NT2/D1 (cell line): ENCODE measurements around the gene ENO2.
"Not testable (repeated sequence)": the region's sequence is repeated elsewhere in the genome, so short reads cannot be mapped to it uniquely, and the experiment has no call there.

ENCODE experiments used
- DNase-seq: peaks from one replicate; pipeline ENCODE4 v3.0.0-alpha.2; 2011; ENCODE audit warnings: low read depth, low spot score
- H3K27me3 ChIP-seq: 2 replicates; pipeline ENCODE4 v1.6.0; 2011; ENCODE audit warnings: mild to moderate bottlenecking; ENCODE audit not compliant: insufficient read length, insufficient read depth
- H3K36me3 ChIP-seq: 2 replicates; pipeline ENCODE4 v1.6.1; 2011; ENCODE audit warnings: mild to moderate bottlenecking, low read length, mixed read lengths; ENCODE audit not compliant: insufficient read depth, insufficient read length
- H3K4me1 ChIP-seq: 2 replicates; pipeline ENCODE4 v1.5.1; 2011; ENCODE audit not compliant: insufficient read depth, insufficient read length
- H3K4me3 ChIP-seq: 2 replicates; pipeline ENCODE4 v1.5.1; 2011; ENCODE audit warnings: low read depth; ENCODE audit not compliant: insufficient read length
- H3K9ac ChIP-seq: 2 replicates; pipeline ENCODE4 v1.6.0; 2011; ENCODE audit warnings: low read depth; ENCODE audit not compliant: insufficient read length
- H3K9me3 ChIP-seq: 2 replicates; pipeline ENCODE4 v1.5.1; 2011; ENCODE audit warnings: mild to moderate bottlenecking, low read length; ENCODE audit not compliant: insufficient read depth
- SUZ12 ChIP-seq: IDR thresholded peaks from 2 replicates; pipeline ENCODE4 v1.6.1; 2011; ENCODE audit not compliant: insufficient read length, insufficient read depth; ENCODE audit errors: extremely low read depth
- YY1 ChIP-seq: IDR thresholded peaks from 2 replicates; pipeline ENCODE4 v1.6.1; 2011; ENCODE audit not compliant: insufficient read length, insufficient read depth
- ZNF274 ChIP-seq: IDR thresholded peaks from 2 replicates; pipeline ENCODE4 v1.6.1; 2011; ENCODE audit warnings: mild to moderate bottlenecking, low read depth, low read length

The ENO2 gene

GRCh38 chr12:6890789-6891645, 23.4 kb upstream of the ENO2 start:
- peak overlapping the region; percentile 90 for H3K9ac ChIP-seq
- H3K4me1 ChIP-seq: peaks cover 13% of the 10 kb centered on the region
- H3K36me3 ChIP-seq: no peaks in the 10 kb centered on the region
- no peaks in the 10 kb centered on the region for H3K9me3 ChIP-seq
- peak; percentile 100 for DNase-seq
- no peaks in the 10 kb centered on the region for H3K27me3 ChIP-seq
- H3K4me3 ChIP-seq: peak overlapping the region; percentile 65
- no peak for TF ChIP-seq SUZ12
- no peak for TF ChIP-seq YY1
- no peak for TF ChIP-seq ZNF274

GRCh38 chr12:6891646-6892001, 22.8 kb upstream of the ENO2 start:
- Histone ChIP-seq H3K9me3 (no peaks in the 10 kb centered on the region), H3K4me1 (peaks cover 13% of the 10 kb centered on the region), H3K36me3 (no peaks in the 10 kb centered on the region), H3K4me3 (peak overlapping the region; percentile 65), H3K9ac (peak overlapping the region; percentile 88), H3K27me3 (no peaks in the 10 kb centered on the region)
- DNase-seq: no peak
- TF ChIP-seq YY1 (no peak), SUZ12 (no peak), ZNF274 (no peak)

GRCh38 chr12:6892683-6893082, 21.7 kb upstream of the ENO2 start:
- DNase-seq, H3K9me3 ChIP-seq, H3K9ac ChIP-seq, H3K27me3 ChIP-seq, H3K4me3 ChIP-seq, H3K36me3 ChIP-seq: not testable (repeated sequence)
- H3K4me1 ChIP-seq: peaks cover 10% of the 10 kb centered on the region

GRCh38 chr12:6894321-6894720, 20.1 kb upstream of the ENO2 start:
- no peak for TF ChIP-seq ZNF274
- no peak for TF ChIP-seq YY1
- TF ChIP-seq SUZ12: no peak
- Histone ChIP-seq H3K4me1 (no peaks in the 10 kb centered on the region), H3K36me3 (no peaks in the 10 kb centered on the region), H3K9ac (no peak overlapping the region), H3K27me3 (no peaks in the 10 kb centered on the region), H3K9me3 (no peaks in the 10 kb centered on the region), H3K4me3 (no peak overlapping the region)
- no peak for DNase-seq

GRCh38 chr12:6896846-6897435, 17.4 kb upstream of the ENO2 start:
- DNase-seq: no peak
- H3K27me3 ChIP-seq: no peaks in the 10 kb centered on the region
- no peaks in the 10 kb centered on the region for H3K4me1 ChIP-seq
- no peak for TF ChIP-seq YY1
- TF ChIP-seq SUZ12: no peak
- TF ChIP-seq ZNF274: no peak
- H3K9me3 ChIP-seq: no peaks in the 10 kb centered on the region
- H3K9ac ChIP-seq: no peak overlapping the region
- no peaks in the 10 kb centered on the region for H3K36me3 ChIP-seq
- H3K4me3 ChIP-seq: no peak overlapping the region

- H3K9ac ChIP-seq: no peak overlapping the region
- TF ChIP-seq ZNF274 (no peak), YY1 (no peak), SUZ12 (no peak)
- no peaks in the 10 kb centered on the region for H3K27me3 ChIP-seq
- no peak overlapping the region for H3K4me3 ChIP-seq
- peaks cover 5% of the 10 kb centered on the region for H3K4me1 ChIP-seq
- H3K9me3 ChIP-seq: no peaks in the 10 kb centered on the region
- no peaks in the 10 kb centered on the region for H3K36me3 ChIP-seq
- DNase-seq: no peak
Observed at GRCh38 chr12:6899427-6899826, 15.0 kb upstream of the ENO2 start.

GRCh38 chr12:6899837-6900519, 14.4 kb upstream of the ENO2 start:
- Histone ChIP-seq H3K9me3 (no peaks in the 10 kb centered on the region), H3K27me3 (no peaks in the 10 kb centered on the region), H3K36me3 (no peaks in the 10 kb centered on the region), H3K4me3 (no peak overlapping the region), H3K9ac (no peak overlapping the region), H3K4me1 (peaks cover 5% of the 10 kb centered on the region)
- DNase-seq: no peak
- no peak for TF ChIP-seq SUZ12
- TF ChIP-seq ZNF274: no peak
- no peak for TF ChIP-seq YY1
